Calu3 (cell line): Measurements from ENCODE around the gene DNAAF5. TPM values are rescaled to one million over a fixed set of nuclear protein-coding genes. Genes with fewer than 3 reads are reported as not detected.

Experiments used
- BruUV-seq: library from RNA; stranded (reverse); fragments of 400-500 nt; replicated peaks from 2 replicates; lab custom pipeline; 2021; lab: Mats Ljungman, UMichigan
- CTCF ChIA-PET: fragments of 300-600 bp; sonication (Branson Sonifier 250); formaldehyde crosslinking; loops from one replicate; lab custom pipeline; 2022; ENCODE audit warnings: antibody characterized with exemption; lab: Charles Lee
- DNase-seq: peaks from one replicate; pipeline ENCODE4 v3.0.0; 2022
- H3K27ac Mint-ChIP-seq: one replicate; pipeline ENCODE4 v1.8.0; 2022; ENCODE audit warnings: mixed read lengths; ENCODE audit not compliant: unreplicated experiment
- H3K27me3 Mint-ChIP-seq: one replicate; pipeline ENCODE4 v1.8.0; 2022; ENCODE audit warnings: mixed read lengths; ENCODE audit not compliant: unreplicated experiment
- H3K36me3 Mint-ChIP-seq: one replicate; pipeline ENCODE4 v1.8.0; 2022; ENCODE audit warnings: mild to moderate bottlenecking, moderate library complexity, mixed read lengths; ENCODE audit not compliant: insufficient read depth, unreplicated experiment
- H3K4me1 Mint-ChIP-seq: one replicate; pipeline ENCODE4 v1.8.0; 2022; ENCODE audit warnings: mild to moderate bottlenecking, low read depth, mixed read lengths; ENCODE audit not compliant: unreplicated experiment
- H3K4me3 Mint-ChIP-seq: one replicate; pipeline ENCODE4 v1.8.0; 2022; ENCODE audit warnings: mild to moderate bottlenecking, low read depth, moderate library complexity, mixed read lengths; ENCODE audit not compliant: unreplicated experiment
- H3K9me3 Mint-ChIP-seq: one replicate; pipeline ENCODE4 v1.8.0; 2022; ENCODE audit warnings: low read depth, mixed read lengths; ENCODE audit not compliant: unreplicated experiment
- CTCF ChIP-seq: fragments of 200-600 bp; IDR thresholded peaks from one replicate; pipeline ENCODE4 v1.8.0; 2022; ENCODE audit warnings: antibody characterized with exemption; ENCODE audit not compliant: unreplicated experiment
- intact Hi-C: fragments of 100-400 bp; cut with micrococcal nuclease; formaldehyde crosslinking; loops from one replicate; pipeline ENCODE4 v1.10.0; 2022; ENCODE audit not compliant: unreplicated experiment
- total RNA-seq: library from RNA; stranded (reverse); gene quantifications from 2 replicates; pipeline ENCODE4 v1.2.3, GENCODE V29; 2022

Gene DNAAF5
- total RNA-seq, 1 experiment from 2014 or later, result 57.2 TPM

DNA sequence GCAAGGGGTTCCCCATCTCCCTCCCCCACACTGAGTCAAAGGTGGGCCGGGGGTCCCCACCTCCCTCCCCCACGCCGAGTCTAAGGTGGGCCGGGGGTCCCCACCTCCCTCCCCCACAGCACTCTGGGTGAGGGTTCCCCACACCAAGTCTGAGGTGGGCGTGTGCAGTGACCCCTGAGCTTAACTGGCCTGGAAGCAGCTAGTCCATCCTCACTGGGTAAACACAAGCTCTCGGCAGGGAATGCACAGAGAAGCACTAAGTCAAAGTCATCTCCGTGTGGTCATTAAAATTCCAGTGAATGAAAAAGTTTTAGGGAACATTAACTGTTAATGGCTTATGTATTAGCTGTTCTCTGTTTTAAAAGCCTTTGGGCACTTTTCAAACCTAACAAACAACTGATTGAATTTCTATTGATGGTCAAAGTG is 44.3 kb downstream of the DNAAF5 start:
- intact Hi-C loops, result no loop called here
- no TSS peak for BruUV-seq
- H3K4me3 Mint-ChIP-seq, result no peak overlapping the region
- CTCF ChIA-PET, result interaction anchor here (0.5 kb wide), 1 partner anchor 40 kb away, joined by 5 read pairs; no protein-coding TSS in a partner anchor
- no peaks in the 10 kb centered on the region for H3K27me3 Mint-ChIP-seq
- no peak overlapping the region for H3K27ac Mint-ChIP-seq
- H3K4me1 Mint-ChIP-seq, result no peaks in the 10 kb centered on the region
- TF ChIP-seq CTCF, result no peak
- DNase-seq, result no peak
- no peaks in the 10 kb centered on the region for H3K9me3 Mint-ChIP-seq
- H3K36me3 Mint-ChIP-seq, result peaks cover 67% of the 10 kb centered on the region

DNA sequence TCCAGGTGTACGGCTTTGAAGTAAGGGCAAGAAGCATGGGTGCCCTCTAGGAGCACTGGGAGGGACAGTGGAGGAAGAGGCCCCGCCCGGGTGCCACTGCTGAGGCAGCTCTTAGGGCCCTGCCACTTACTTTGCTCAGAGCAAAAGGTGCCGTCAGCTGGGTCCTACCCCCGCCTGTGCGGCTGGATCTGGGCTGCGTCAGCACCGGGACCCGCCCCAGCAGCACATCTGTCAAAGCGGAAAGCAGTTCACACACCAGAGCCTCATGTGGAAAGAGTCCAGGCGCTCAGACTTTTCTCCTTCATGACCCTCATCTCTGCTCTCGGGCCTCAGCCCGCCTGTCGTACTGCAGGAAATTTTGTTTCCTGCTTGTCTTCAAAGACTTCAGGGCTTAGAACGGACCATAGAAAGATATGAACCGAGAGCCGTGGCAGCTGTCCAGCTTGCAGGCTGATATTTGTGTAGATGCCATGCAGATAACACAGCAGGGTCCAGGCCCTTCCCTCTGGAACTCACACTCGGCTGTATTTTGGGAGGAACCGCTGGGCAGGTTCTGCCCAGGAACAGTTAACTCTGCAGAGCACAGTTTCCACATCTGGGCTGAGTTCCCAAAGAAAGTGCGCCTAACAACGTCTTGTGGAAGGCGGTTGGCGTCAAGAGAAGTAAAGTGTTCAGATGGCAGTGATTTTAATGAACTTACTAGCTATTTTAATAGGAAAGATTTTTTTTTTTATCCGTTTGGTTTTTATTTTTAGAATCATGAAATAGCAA is 44.9 kb downstream of the DNAAF5 start:
- H3K36me3 Mint-ChIP-seq, result peaks cover 74% of the 10 kb centered on the region
- CTCF ChIA-PET, result interaction anchor here (0.5 kb wide), 1 partner anchor 40 kb away, joined by 5 read pairs; no protein-coding TSS in a partner anchor
- no peaks in the 10 kb centered on the region for H3K27me3 Mint-ChIP-seq

DNA sequence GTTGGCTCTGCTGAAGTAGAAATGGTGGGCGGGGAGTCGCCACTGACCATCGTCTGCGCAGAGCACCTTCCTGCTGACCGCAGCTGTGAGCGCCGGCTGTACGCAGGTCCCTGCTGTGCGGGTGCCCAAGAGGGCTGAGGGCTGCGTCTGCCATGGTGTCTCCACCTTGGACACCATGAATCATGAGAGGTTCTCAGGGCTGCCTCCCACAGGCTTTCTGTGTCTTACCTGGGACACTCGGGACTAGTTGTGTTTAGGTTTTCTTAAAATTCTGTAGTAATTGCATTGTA is 45.5 kb downstream of the DNAAF5 start:
- intact Hi-C loops, result no loop called here

More for the DNA sequence above, 44.9 kb downstream of the DNAAF5 start:
- intact Hi-C loops, result no loop called here
- no peaks in the 10 kb centered on the region for H3K4me1 Mint-ChIP-seq
- TF ChIP-seq CTCF, result no peak
- no peak overlapping the region for H3K4me3 Mint-ChIP-seq
- H3K27ac Mint-ChIP-seq, result no peak overlapping the region
- H3K9me3 Mint-ChIP-seq, result no peaks in the 10 kb centered on the region
- DNase-seq, result no peak
- BruUV-seq, result no TSS peak

GRCh38 chr7:772392-772791 is 45.9 kb downstream of the DNAAF5 start:
- intact Hi-C loops, result no loop called here
- Mint-ChIP-seq H3K36me3 (peaks cover 74% of the 10 kb centered on the region), H3K27me3 (no peaks in the 10 kb centered on the region), H3K4me1 (no peaks in the 10 kb centered on the region), H3K27ac (no peak overlapping the region), H3K4me3 (no peak overlapping the region), H3K9me3 (no peaks in the 10 kb centered on the region)
- no TSS peak for BruUV-seq
- DNase-seq, result no peak
- CTCF ChIA-PET, result interaction anchor here (1.0 kb wide), 1 partner anchor 14 kb away, joined by 3 read pairs; no protein-coding TSS in a partner anchor
- TF ChIP-seq CTCF, result no peak

More for the DNA sequence above, 45.5 kb downstream of the DNAAF5 start:
- Mint-ChIP-seq H3K4me1 (no peaks in the 10 kb centered on the region), H3K9me3 (no peaks in the 10 kb centered on the region), H3K4me3 (no peak overlapping the region), H3K27ac (no peak overlapping the region), H3K36me3 (peaks cover 77% of the 10 kb centered on the region), H3K27me3 (no peaks in the 10 kb centered on the region)
- BruUV-seq, result no TSS peak
- CTCF ChIA-PET, result no interaction called here
- TF ChIP-seq CTCF, result no peak
- DNase-seq, result no peak
